GM19372 (cell line): Measurements from ENCODE around the gene SPATS2L.
A peak's percentile ranks its signal among the peaks of the same experiment; 100 is the strongest.

Experiments
- ATAC-seq: cut with Tn5 transposase; IDR thresholded peaks from one replicate; pipeline ENCODE4 v1.9.1; 2021; ENCODE audit warnings: mild to moderate bottlenecking, low read depth, moderate library complexity; ENCODE audit not compliant: unreplicated experiment

The SPATS2L gene

GRCh38 chr2:200296118-200296517, 10.4 kb upstream of the SPATS2L start:
- no peak for ATAC-seq

DNA sequence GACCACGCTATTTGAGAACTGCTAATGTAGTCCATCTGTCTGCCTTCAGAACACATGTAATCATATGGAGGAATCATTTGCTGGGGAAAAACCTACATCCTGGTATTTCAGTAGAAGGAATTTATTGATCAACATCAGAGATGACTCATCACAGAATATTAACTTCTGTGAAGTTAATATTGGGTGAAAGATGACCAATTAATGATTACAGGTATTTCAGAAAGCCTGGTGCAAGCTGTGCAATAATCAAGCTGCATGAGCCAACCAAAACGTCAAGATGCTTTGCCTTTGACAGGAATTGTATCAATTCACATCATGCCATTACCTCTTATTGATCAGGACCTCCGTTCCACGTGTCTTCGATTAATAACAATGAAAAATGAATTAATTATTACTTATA, 9.4 kb upstream of the SPATS2L start:
- ATAC-seq, result no peak

DNA sequence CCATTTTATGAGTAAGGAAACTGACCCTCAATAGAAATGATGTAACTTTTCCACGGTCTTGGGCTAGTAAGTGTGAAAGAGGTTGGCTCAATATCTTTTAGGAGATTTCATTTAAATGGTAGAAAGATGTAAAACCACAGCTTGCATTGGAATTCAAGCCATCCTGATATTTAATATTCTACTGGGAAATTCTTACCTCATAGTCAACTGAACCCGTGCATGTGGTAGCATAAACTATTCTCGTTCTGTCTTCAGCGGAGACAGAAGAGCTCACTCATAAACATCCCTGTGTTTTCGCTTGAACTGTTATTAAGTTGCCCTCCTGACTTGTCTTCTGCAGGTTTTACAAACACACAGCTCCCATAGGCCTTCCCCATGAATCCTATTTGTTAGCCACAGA, 8.5 kb upstream of the SPATS2L start:
- ATAC-seq, result no peak

DNA sequence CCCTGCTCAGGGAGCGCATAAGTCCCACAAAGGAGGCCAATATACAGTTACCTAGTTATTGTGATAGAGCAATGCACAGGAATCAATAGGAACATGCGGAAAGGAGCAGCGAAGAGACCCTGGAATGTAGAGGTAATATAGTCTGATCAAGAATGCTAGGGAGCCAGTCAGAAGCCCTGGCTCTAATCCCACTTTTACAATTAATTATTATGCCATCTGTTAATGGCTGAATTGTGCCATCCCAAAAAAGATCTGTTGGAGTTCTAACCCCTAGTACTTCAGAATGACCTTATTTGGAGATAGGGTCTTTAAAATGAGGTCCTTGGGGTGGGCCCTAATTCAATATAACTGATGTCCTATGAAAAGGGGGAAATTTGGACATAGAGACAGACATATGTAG, 7.7 kb upstream of the SPATS2L start:
- no peak for ATAC-seq

GRCh38 chr2:200300065-200300464, 6.4 kb upstream of the SPATS2L start:
- no peak for ATAC-seq

- ATAC-seq, result no peak
These were observed 5.7 kb upstream of the SPATS2L start for GRCh38 chr2:200300638-200301314.

GRCh38 chr2:200301953-200302858, 4.3 kb upstream of the SPATS2L start:
- ATAC-seq, result no peak

DNA sequence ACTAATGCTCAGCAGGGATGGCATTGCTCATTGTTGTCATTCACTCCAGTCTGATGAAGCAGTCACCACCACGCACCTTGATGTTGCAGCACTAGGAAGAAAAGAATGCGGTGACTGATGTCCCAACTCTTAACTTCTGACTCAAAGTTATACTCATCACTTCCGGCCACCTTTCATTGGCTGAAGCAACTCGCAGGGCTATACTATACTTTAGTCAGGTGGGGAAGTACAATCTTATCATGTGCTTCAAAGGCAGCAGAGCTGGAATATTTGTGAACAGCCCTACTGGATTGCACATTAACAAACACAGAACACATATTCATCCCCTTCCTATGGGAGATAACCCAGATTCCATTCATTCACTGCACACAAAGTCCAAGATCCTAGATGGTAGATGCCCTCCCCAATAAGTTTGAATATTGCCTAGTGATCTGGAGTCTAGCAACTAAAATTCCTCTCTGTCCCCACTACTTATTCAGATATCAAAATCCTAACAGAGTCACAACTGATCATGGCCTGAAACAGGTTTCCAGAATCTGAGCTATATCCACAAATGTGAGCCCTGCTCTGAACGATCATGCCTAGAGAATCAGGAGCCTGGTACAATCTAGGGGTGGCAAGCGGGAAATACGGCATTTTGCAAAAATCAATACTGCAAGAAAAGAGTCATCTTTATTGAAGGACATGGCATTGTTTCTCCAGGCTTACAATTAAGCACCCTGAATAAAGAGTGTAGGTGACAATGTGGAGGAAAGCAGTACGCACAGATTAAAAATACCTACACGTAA, 3.4 kb upstream of the SPATS2L start:
- ATAC-seq, result no peak

GRCh38 chr2:200305797-200306195, 697 bp upstream of the SPATS2L start:
- no peak for ATAC-seq

DNA sequence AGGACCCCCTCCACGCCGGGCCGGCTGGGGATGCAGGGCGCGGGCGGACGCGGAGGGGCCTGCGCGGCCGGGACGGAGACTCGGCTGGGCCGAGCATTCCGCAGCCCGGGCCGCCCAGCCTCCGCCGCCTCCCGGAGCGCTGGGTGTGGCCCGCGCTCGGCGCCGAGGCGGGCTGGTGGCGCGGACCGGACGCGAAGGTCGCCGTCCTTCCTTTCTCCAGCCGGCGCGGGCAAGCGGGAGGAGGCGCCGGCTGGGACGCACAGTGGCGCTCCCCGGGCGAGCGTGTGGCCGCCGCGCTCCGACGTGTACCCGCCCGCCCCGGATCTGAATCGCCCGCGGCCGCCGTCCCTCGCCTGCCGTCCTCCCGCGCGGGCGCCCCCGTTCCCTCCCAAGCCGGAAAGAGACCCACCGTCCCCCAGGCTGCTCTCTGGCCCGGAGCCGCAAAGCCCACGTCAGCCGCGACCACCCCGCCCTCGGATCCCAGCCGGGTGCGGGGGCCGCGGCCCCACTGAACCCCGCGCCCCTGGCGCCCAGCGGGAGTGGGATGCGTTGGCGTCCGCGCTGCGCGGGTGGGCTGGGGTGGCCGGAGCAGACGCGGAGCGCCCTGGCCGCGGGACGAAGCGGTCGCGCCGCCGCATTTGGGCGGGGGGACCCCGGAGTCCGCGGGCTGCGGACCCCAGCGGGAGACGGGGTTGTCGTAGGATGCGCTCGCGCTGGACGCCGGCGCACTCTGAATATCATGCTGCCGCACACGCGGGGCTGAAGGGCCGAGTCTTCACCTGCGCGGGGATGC, 634 bp downstream of the SPATS2L start:
- ATAC-seq, result peak; percentile 58

GRCh38 chr2:200307724-200308545, 1.4 kb downstream of the SPATS2L start:
- ATAC-seq, result no peak

- ATAC-seq, result no peak
These were observed 2.2 kb downstream of the SPATS2L start for GRCh38 chr2:200308546-200309295.

- ATAC-seq, result no peak
These were observed 3.0 kb downstream of the SPATS2L start for GRCh38 chr2:200309296-200310049.

DNA sequence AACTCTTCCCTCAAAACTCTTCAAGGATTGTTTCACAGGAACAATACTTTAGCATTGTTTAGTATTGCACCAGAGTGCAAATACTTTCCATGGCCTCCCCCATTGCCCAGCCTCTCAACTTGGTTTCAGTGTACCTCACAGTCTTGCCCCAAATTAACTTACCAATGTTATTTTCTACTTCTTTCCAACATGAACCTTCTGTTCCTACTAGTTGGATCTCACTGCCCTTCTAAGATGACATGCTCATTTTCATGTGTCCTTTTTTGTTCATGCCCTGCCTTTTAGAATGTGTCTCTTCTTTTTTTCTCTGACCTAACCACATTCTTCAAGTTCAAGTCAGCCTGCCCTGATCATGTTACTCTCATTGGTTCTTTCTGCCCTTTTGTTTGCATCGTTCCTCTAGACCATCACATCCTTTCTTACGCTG, 4.1 kb downstream of the SPATS2L start:
- ATAC-seq, result no peak

DNA sequence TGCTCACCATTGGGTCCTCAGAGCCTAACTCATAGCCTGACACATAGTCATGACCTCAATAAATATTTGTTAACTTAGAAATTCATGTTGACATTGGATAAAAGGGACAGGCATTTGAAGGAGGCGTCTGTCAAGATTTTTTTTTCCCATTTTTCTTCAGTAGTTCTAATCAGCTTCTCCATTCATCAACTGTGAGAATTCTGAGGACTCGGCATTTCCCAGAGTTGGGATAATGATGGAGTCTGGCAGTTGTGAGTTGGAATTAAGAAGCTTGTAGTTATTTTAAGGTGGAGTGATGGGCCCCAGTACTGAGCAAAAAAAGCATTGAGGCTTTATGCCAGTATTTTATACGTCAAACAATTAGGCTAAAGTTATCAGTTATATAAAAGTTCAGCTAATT, 4.6 kb downstream of the SPATS2L start:
- ATAC-seq, result no peak

DNA sequence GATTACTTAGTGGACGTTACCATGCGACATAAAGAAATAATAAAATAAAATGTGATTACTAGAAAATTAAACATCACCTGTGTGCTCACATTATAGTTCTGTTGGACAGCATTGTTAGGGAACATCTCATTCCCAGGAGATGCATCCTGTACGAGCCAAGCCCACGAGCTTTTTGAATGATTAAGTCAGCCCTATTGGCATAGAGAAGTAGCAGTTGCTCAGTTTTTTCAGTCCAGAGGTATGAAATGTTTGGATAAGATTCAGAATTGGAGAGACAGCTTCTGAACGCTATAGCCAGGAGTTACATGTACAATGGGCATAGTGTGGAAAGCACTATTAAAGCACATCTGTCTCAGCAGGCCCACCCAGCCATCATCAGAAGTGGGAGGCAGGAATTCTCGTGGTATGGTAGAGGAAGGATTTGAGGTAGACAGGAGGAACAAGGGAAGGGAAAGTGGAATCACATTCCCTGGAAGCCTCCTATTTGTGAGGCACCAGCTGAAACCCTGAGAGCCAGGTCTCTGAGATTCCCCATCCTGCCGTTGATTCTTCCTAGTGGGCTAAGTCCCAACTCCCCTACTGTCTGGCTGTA, 8.6 kb downstream of the SPATS2L start:
- ATAC-seq, result no peak

GRCh38 chr2:200317975-200318374, 11.5 kb downstream of the SPATS2L start:
- no peak for ATAC-seq
